ENCODE data around the gene CEP70.

- no peak for TF ChIP-seq POLR2AphosphoS5 (IDR thresholded peaks at IDR 0.05; ENCODE audit: low read depth)
- TF ChIP-seq, protein P1, sequence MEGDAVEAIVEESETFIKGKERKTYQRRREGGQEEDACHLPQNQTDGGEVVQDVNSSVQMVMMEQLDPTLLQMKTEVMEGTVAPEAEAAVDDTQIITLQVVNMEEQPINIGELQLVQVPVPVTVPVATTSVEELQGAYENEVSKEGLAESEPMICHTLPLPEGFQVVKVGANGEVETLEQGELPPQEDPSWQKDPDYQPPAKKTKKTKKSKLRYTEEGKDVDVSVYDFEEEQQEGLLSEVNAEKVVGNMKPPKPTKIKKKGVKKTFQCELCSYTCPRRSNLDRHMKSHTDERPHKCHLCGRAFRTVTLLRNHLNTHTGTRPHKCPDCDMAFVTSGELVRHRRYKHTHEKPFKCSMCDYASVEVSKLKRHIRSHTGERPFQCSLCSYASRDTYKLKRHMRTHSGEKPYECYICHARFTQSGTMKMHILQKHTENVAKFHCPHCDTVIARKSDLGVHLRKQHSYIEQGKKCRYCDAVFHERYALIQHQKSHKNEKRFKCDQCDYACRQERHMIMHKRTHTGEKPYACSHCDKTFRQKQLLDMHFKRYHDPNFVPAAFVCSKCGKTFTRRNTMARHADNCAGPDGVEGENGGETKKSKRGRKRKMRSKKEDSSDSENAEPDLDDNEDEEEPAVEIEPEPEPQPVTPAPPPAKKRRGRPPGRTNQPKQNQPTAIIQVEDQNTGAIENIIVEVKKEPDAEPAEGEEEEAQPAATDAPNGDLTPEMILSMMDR (IDR thresholded peaks at IDR 0.05; ENCODE audit: insufficient read depth, low read length): no peak
- no peak for TF ChIP-seq SPI1 (IDR thresholded peaks at IDR 0.05; ENCODE audit: borderline replicate concordance, low read depth)
- TF ChIP-seq, protein P2, sequence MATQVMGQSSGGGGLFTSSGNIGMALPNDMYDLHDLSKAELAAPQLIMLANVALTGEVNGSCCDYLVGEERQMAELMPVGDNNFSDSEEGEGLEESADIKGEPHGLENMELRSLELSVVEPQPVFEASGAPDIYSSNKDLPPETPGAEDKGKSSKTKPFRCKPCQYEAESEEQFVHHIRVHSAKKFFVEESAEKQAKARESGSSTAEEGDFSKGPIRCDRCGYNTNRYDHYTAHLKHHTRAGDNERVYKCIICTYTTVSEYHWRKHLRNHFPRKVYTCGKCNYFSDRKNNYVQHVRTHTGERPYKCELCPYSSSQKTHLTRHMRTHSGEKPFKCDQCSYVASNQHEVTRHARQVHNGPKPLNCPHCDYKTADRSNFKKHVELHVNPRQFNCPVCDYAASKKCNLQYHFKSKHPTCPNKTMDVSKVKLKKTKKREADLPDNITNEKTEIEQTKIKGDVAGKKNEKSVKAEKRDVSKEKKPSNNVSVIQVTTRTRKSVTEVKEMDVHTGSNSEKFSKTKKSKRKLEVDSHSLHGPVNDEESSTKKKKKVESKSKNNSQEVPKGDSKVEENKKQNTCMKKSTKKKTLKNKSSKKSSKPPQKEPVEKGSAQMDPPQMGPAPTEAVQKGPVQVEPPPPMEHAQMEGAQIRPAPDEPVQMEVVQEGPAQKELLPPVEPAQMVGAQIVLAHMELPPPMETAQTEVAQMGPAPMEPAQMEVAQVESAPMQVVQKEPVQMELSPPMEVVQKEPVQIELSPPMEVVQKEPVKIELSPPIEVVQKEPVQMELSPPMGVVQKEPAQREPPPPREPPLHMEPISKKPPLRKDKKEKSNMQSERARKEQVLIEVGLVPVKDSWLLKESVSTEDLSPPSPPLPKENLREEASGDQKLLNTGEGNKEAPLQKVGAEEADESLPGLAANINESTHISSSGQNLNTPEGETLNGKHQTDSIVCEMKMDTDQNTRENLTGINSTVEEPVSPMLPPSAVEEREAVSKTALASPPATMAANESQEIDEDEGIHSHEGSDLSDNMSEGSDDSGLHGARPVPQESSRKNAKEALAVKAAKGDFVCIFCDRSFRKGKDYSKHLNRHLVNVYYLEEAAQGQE (IDR thresholded peaks at IDR 0.05; ENCODE audit: insufficient replicate concordance, low read depth): no peak
Observed at GRCh38 chr3:138638641-138639040, 44.6 kb upstream of the CEP70 start.
